ENCODE data around the gene SYNGR3. TPM values are rescaled to one million over a fixed set of nuclear protein-coding genes. Genes with fewer than 3 reads are reported as not detected.
"Not testable (repeated sequence)": the region's sequence is repeated elsewhere in the genome, so short reads cannot be mapped to it uniquely, and the experiment has no call there.

Gene SYNGR3
- total and polyA plus RNA-seq, 3 experiments from 2014 or later = 2.1 to 3.6 (median 3.4) TPM

GRCh38 chr16:1962161-1963153 is 27.3 kb upstream of the SYNGR3 start:
- Mint-ChIP-seq H3K4me3 (peak overlapping the region; percentile 65 to 99 (median 94)), H3K36me3 (peaks cover 0 to 50% (median 8%) of the 10 kb centered on the region in 3 donors), H3K27ac (peak overlapping the region; percentile 88 to 99 (median 96)), H3K4me1 (peaks cover 45 to 57% (median 50%) of the 10 kb centered on the region in 3 donors)
- Histone ChIP-seq H3K27ac (ENCODE audit: low read depth, low read length) (peak overlapping the region; percentile 31), H3K4me1 (ENCODE audit: insufficient read depth, low read length) (peaks cover 56% of the 10 kb centered on the region), H3K36me3 (ENCODE audit: insufficient read depth, low read length) (peaks cover 24% of the 10 kb centered on the region)
- H3K27me3 ChIP-seq (ENCODE audit: insufficient read depth, low read length, poor library complexity, severe bottlenecking); DNase-seq; H3K9me3 Mint-ChIP-seq; H3K4me3 ChIP-seq (ENCODE audit: low read length); H3K27me3 Mint-ChIP-seq; CTCF ChIA-PET; H3K9me3 ChIP-seq (ENCODE audit: low read length): not testable (repeated sequence)
- POLR2A ChIA-PET = interaction anchor here (1.4 to 3.2 kb wide), 3 partner anchors 9 to 29 kb away, joined by 3 to 35 read pairs (median 9); partner anchors contain the start of genes MSRB1 and TBL3

GRCh38 chr16:1963806-1964505 is 25.8 kb upstream of the SYNGR3 start:
- H3K27me3 ChIP-seq (ENCODE audit: insufficient read depth, low read length, poor library complexity, severe bottlenecking) = no peaks in the 10 kb centered on the region
- H3K4me1 ChIP-seq (ENCODE audit: insufficient read depth, low read length) = peaks cover 53% of the 10 kb centered on the region
- ChIA-PET CTCF (interaction anchor here (0.9 to 2.9 kb wide), 6 partner anchors 8 to 191 kb away, joined by 3 to 8 read pairs (median 4); partner anchors contain the start of genes NUBP2, SPSB3, TBL3 and TRAF7), POLR2A (interaction anchor here (0.6 to 3.2 kb wide), 26 partner anchors 8 to 789 kb away, joined by 3 to 35 read pairs (median 4); partner anchors contain the start of genes GFER, MLST8, MSRB1 and NUBP2)
- peak in 3 of 5 donors; percentile 24 to 66 (median 44) for DNase-seq
- H3K9me3 Mint-ChIP-seq = no peaks in the 10 kb centered on the region
- H3K27ac ChIP-seq (ENCODE audit: low read depth, low read length) = peak overlapping the region; percentile 93
- peaks cover 45 to 56% (median 50%) of the 10 kb centered on the region in 3 donors for H3K4me1 Mint-ChIP-seq
- peaks cover 0 to 1% of the 10 kb centered on the region in 2 donors for H3K27me3 Mint-ChIP-seq
- peak overlapping the region; percentile 86 for H3K4me3 ChIP-seq (ENCODE audit: low read length)
- H3K9me3 ChIP-seq (ENCODE audit: low read length) = no peaks in the 10 kb centered on the region
- H3K36me3 Mint-ChIP-seq = peaks cover 0 to 50% (median 8%) of the 10 kb centered on the region in 3 donors
- H3K36me3 ChIP-seq (ENCODE audit: insufficient read depth, low read length) = peaks cover 24% of the 10 kb centered on the region
- peak overlapping the region; percentile 88 to 99 (median 96) for H3K27ac Mint-ChIP-seq
- H3K4me3 Mint-ChIP-seq = peak overlapping the region; percentile 85 to 99 (median 94)

GRCh38 chr16:1964506-1965395 is 25.0 kb upstream of the SYNGR3 start, which contains the start of gene RPS2:
TSS of gene RPS2 (minus strand) at chr16:1964826. CDS start at chr16:1964625, 201 bp downstream.
- Histone ChIP-seq H3K27me3 (ENCODE audit: insufficient read depth, low read length, poor library complexity, severe bottlenecking) (no peaks in the 10 kb centered on the region), H3K4me1 (ENCODE audit: insufficient read depth, low read length) (peaks cover 50% of the 10 kb centered on the region), H3K4me3 (ENCODE audit: low read length) (peak within 1 kb of the TSS; percentile 86), H3K27ac (ENCODE audit: low read depth, low read length) (peak within 1 kb of the TSS; percentile 93), H3K9me3 (ENCODE audit: low read length) (no peaks in the 10 kb centered on the region), H3K36me3 (ENCODE audit: insufficient read depth, low read length) (peaks cover 24% of the 10 kb centered on the region)
- Mint-ChIP-seq H3K4me3 (peak within 1 kb of the TSS; percentile 85 to 99 (median 94)), H3K27me3 (peaks cover 0 to 1% of the 10 kb centered on the region in 2 donors), H3K36me3 (peaks cover 0 to 50% (median 8%) of the 10 kb centered on the region in 3 donors), H3K9me3 (no peaks in the 10 kb centered on the region), H3K4me1 (peaks cover 43 to 52% (median 50%) of the 10 kb centered on the region in 3 donors), H3K27ac (peak within 1 kb of the TSS; percentile 95 to 99 (median 98))
- ChIA-PET POLR2A (interaction anchor here (0.6 to 3.2 kb wide), 24 partner anchors 9 to 788 kb away, joined by 3 to 35 read pairs (median 4); partner anchors contain the start of genes GFER, MLST8, MSRB1 and NUBP2), CTCF (interaction anchor here (0.6 to 2.9 kb wide), 6 partner anchors 18 to 190 kb away, joined by 3 to 8 read pairs (median 4); partner anchors contain the start of genes NUBP2, SPSB3 and TRAF7)
- DNase-seq = peak; percentile 96 to 100 (median 98)

GRCh38 chr16:1965396-1966001 is 24.3 kb upstream of the SYNGR3 start:
- Histone ChIP-seq H3K36me3 (ENCODE audit: insufficient read depth, low read length) (peaks cover 23% of the 10 kb centered on the region), H3K4me1 (ENCODE audit: insufficient read depth, low read length) (peaks cover 43% of the 10 kb centered on the region), H3K4me3 (ENCODE audit: low read length) (peak overlapping the region; percentile 86), H3K9me3 (ENCODE audit: low read length) (no peaks in the 10 kb centered on the region), H3K27me3 (ENCODE audit: insufficient read depth, low read length, poor library complexity, severe bottlenecking) (no peaks in the 10 kb centered on the region), H3K27ac (ENCODE audit: low read depth, low read length) (peak overlapping the region; percentile 93)
- Mint-ChIP-seq H3K9me3 (no peaks in the 10 kb centered on the region), H3K27ac (peak overlapping the region; percentile 95 to 99 (median 98)), H3K36me3 (peaks cover 0 to 45% (median 8%) of the 10 kb centered on the region in 3 donors), H3K27me3 (no peaks in the 10 kb centered on the region), H3K4me3 (peak overlapping the region; percentile 85 to 99 (median 94)), H3K4me1 (peaks cover 39 to 46% (median 44%) of the 10 kb centered on the region in 3 donors)
- ChIA-PET CTCF (interaction anchor here (0.6 to 2.9 kb wide), 6 partner anchors 17 to 190 kb away, joined by 3 to 8 read pairs (median 4); partner anchors contain the start of genes NUBP2, SPSB3 and TRAF7), POLR2A (interaction anchor here (1.0 to 3.2 kb wide), 13 partner anchors 8 to 545 kb away, joined by 3 to 35 read pairs (median 6); partner anchors contain the start of genes GFER, MSRB1, NUBP2 and SPSB3)
- DNase-seq = no peak

- no peaks in the 10 kb centered on the region for H3K27me3 ChIP-seq (ENCODE audit: insufficient read depth, low read length, poor library complexity, severe bottlenecking)
- peaks cover 42% of the 10 kb centered on the region for H3K4me1 ChIP-seq (ENCODE audit: insufficient read depth, low read length)
- H3K27ac ChIP-seq (ENCODE audit: low read depth, low read length) = peak within 1 kb of the TSS; percentile 93
- H3K4me3 ChIP-seq (ENCODE audit: low read length) = peak within 1 kb of the TSS; percentile 86
- Mint-ChIP-seq H3K4me3 (peak within 1 kb of the TSS; percentile 85 to 99 (median 94)), H3K27me3 (no peaks in the 10 kb centered on the region), H3K36me3 (peaks cover 0 to 36% (median 2%) of the 10 kb centered on the region in 3 donors), H3K9me3 (peaks cover 0 to 1% (median 0%) of the 10 kb centered on the region in 5 donors), H3K27ac (peak within 1 kb of the TSS; percentile 95 to 99 (median 98)), H3K4me1 (peaks cover 37 to 44% (median 42%) of the 10 kb centered on the region in 3 donors)
- POLR2A ChIA-PET = interaction anchor here (1.1 to 2.4 kb wide), 3 partner anchors 18 to 189 kb away, joined by 3 to 19 read pairs (median 9); partner anchors contain the start of genes GFER and TRAF7
- CTCF ChIA-PET = interaction anchor here (1.0 to 2.9 kb wide), 4 partner anchors 16 to 184 kb away, joined by 3 to 8 read pairs (median 8); partner anchors contain the start of genes NUBP2 and SPSB3
- peaks cover 21% of the 10 kb centered on the region for H3K36me3 ChIP-seq (ENCODE audit: insufficient read depth, low read length)
- H3K9me3 ChIP-seq (ENCODE audit: low read length) = no peaks in the 10 kb centered on the region
- no peak for DNase-seq
Observed at GRCh38 chr16:1966460-1966859, 23.3 kb upstream of the SYNGR3 start, which contains the start of gene RNF151. TSS of gene RNF151 (plus strand) at chr16:1966856. CDS start at chr16:1966882, 26 bp downstream.

GRCh38 chr16:1968146-1968953 is 21.4 kb upstream of the SYNGR3 start:
- Histone ChIP-seq H3K27me3 (ENCODE audit: insufficient read depth, low read length, poor library complexity, severe bottlenecking) (no peaks in the 10 kb centered on the region), H3K4me1 (ENCODE audit: insufficient read depth, low read length) (peaks cover 33% of the 10 kb centered on the region), H3K4me3 (ENCODE audit: low read length) (no peak overlapping the region), H3K9me3 (ENCODE audit: low read length) (no peaks in the 10 kb centered on the region), H3K27ac (ENCODE audit: low read depth, low read length) (no peak overlapping the region), H3K36me3 (ENCODE audit: insufficient read depth, low read length) (peaks cover 4% of the 10 kb centered on the region)
- Mint-ChIP-seq H3K4me3 (peak overlapping the region in 2 of 7 donors; percentile 23 to 82), H3K36me3 (peaks cover 0 to 28% (median 2%) of the 10 kb centered on the region in 3 donors), H3K27me3 (peaks cover 0 to 5% of the 10 kb centered on the region in 2 donors), H3K9me3 (peaks cover 0 to 5% (median 0%) of the 10 kb centered on the region in 5 donors), H3K4me1 (peaks cover 32 to 37% (median 35%) of the 10 kb centered on the region in 3 donors), H3K27ac (peak overlapping the region in 3 of 8 donors; percentile 21 to 68 (median 46))
- DNase-seq = no peak
- CTCF ChIA-PET = interaction anchor here (1.7 kb wide), 2 partner anchors 9 to 39 kb away, joined by 3 to 4 read pairs; partner anchors contain the start of gene NDUFB10
- POLR2A ChIA-PET = no interaction called here

All from CD8-positive, alpha-beta memory T cell (primary cell).